Neural cell (in vitro differentiated cells): Measurements from ENCODE around the gene GPR152. TPM values are rescaled to one million over a fixed set of nuclear protein-coding genes. Genes with fewer than 3 reads are reported as not detected.

Source experiments
- H2AFZ ChIP-seq: fragments of 200-600, 300-800 bp; sonication (generic), shearing (Covaris generic); 2 replicates; pipeline ENCODE4 v1.6.0; 2014; ENCODE audit warnings: low read depth, mild to moderate bottlenecking, antibody characterized with exemption, low read length, moderate library complexity
- H3F3A ChIP-seq: fragments of 200-600 bp; shearing (Covaris generic); 2 replicates; pipeline ENCODE4 v1.6.1; 2016; ENCODE audit warnings: mild to moderate bottlenecking, moderate library complexity, mixed read lengths, antibody characterized with exemption, low read length; ENCODE audit not compliant: insufficient read depth, poor library complexity, severe bottlenecking
- H3K27ac ChIP-seq: fragments of 200-600, 300-800 bp; sonication (generic), shearing (Covaris generic); 2 replicates; pipeline ENCODE4 v1.5.1; 2014; ENCODE audit warnings: mild to moderate bottlenecking, low read length, moderate library complexity
- H3K27me3 ChIP-seq: fragments of 300-800, 200-600 bp; sonication (generic), shearing (Covaris generic); 2 replicates; pipeline ENCODE4 v1.6.0; 2014; ENCODE audit warnings: mild to moderate bottlenecking, low read depth, low read length, moderate library complexity; ENCODE audit not compliant: insufficient read depth
- H3K36me3 ChIP-seq: fragments of 300-800, 200-600 bp; sonication (generic), shearing (Covaris generic); 2 replicates; pipeline ENCODE4 v1.5.1; 2014; ENCODE audit warnings: mild to moderate bottlenecking, antibody characterized with exemption, low read length, moderate library complexity; ENCODE audit not compliant: insufficient read depth
- H3K4me2 ChIP-seq: fragments of 300-800, 200-600 bp; sonication (generic), shearing (Covaris generic); 2 replicates; pipeline ENCODE4 v1.6.0; 2014; ENCODE audit warnings: mild to moderate bottlenecking, low read length
- H3K4me3 ChIP-seq: fragments of 300-800, 200-600 bp; sonication (generic), shearing (Covaris generic); 2 replicates; pipeline ENCODE4 v1.5.1; 2014; ENCODE audit warnings: mild to moderate bottlenecking, low read length, moderate library complexity
- H3K79me2 ChIP-seq: fragments of 200-600 bp; shearing (Covaris generic); replicated peaks from 2 replicates; pipeline ENCODE4 v1.6.0; 2014; ENCODE audit warnings: mild to moderate bottlenecking, low read length, moderate library complexity; ENCODE audit not compliant: insufficient read depth
- H3K9ac ChIP-seq: fragments of 300-800, 200-600 bp; sonication (generic), shearing (Covaris generic); 2 replicates; pipeline ENCODE4 v1.6.1; 2016; ENCODE audit warnings: mild to moderate bottlenecking, low read length, mixed read lengths
- H3K9me2 ChIP-seq: fragments of 200-600 bp; shearing (Covaris generic); 2 replicates; pipeline ENCODE4 v1.6.1; 2016; ENCODE audit warnings: mild to moderate bottlenecking, low read length, mixed read lengths; ENCODE audit not compliant: insufficient read depth
- H3K9me3 ChIP-seq: fragments of 200-600, 300-800 bp; sonication (generic), shearing (Covaris generic); 2 replicates; pipeline ENCODE4 v1.6.1; 2016; ENCODE audit warnings: mild to moderate bottlenecking, mixed run types, low read length, moderate library complexity, mixed read lengths
- H4K20me1 ChIP-seq: fragments of 200-600 bp; shearing (Covaris generic); 2 replicates; pipeline ENCODE4 v1.6.1; 2016; ENCODE audit warnings: mild to moderate bottlenecking, mixed run types; ENCODE audit not compliant: insufficient read depth
- CTCF ChIP-seq: fragments of 450-650 bp; IDR thresholded peaks from 2 replicates; pipeline ENCODE4 v1.5.1; 2014; ENCODE audit warnings: antibody characterized with exemption, mild to moderate bottlenecking, moderate library complexity; ENCODE audit not compliant: poor library complexity, severe bottlenecking
- EP300 ChIP-seq: fragments of 450-650 bp; conservative IDR thresholded peaks from 2 replicates; pipeline ENCODE4 v1.6.1; 2014; ENCODE audit warnings: antibody characterized with exemption, mild to moderate bottlenecking, moderate library complexity; ENCODE audit not compliant: poor library complexity, severe bottlenecking
- EZH2 ChIP-seq: fragments of 200-600, 300-800 bp; shearing (Covaris generic), sonication (generic); IDR thresholded peaks from 2 replicates; pipeline ENCODE4 v1.6.1; 2014; ENCODE audit warnings: antibody characterized with exemption, low read length, borderline replicate concordance, mild to moderate bottlenecking; ENCODE audit not compliant: insufficient read depth, poor library complexity, severe bottlenecking
- MXI1 ChIP-seq: fragments of 450-650 bp; conservative IDR thresholded peaks from 2 replicates; pipeline ENCODE4 v1.6.1; 2014; ENCODE audit warnings: antibody characterized with exemption, mild to moderate bottlenecking; ENCODE audit not compliant: poor library complexity, severe bottlenecking
- POLR2AphosphoS5 ChIP-seq: IDR thresholded peaks from 2 replicates; pipeline ENCODE4 v1.6.1; 2012
- RAD21 ChIP-seq: fragments of 450-650 bp; conservative IDR thresholded peaks from 2 replicates; pipeline ENCODE4 v1.6.1; 2014; ENCODE audit warnings: antibody characterized with exemption, mild to moderate bottlenecking, moderate library complexity
- REST ChIP-seq: IDR thresholded peaks from 2 replicates; pipeline ENCODE4 v1.6.1; 2012; ENCODE audit warnings: borderline replicate concordance
- SMC3 ChIP-seq: fragments of 450-650 bp; conservative IDR thresholded peaks from 2 replicates; pipeline ENCODE4 v1.6.1; 2014; ENCODE audit warnings: antibody characterized with exemption, mild to moderate bottlenecking, moderate library complexity; ENCODE audit not compliant: poor library complexity
- TAF1 ChIP-seq: IDR thresholded peaks from 2 replicates; pipeline ENCODE4 v1.6.1; 2012; ENCODE audit warnings: low read depth
- polyA plus RNA-seq: library from polyadenylated mRNA; depleted of rRNA; stranded (reverse); fragments of >200 nt; gene quantifications from 2 replicates; pipeline ENCODE4 v1.2.3, GENCODE V29; 2014

GPR152 gene
- polyA plus RNA-seq, 1 donor from 2014 or later: not detected

GRCh38 chr11:67413266-67413849, 39.2 kb downstream of the GPR152 start:
- Histone ChIP-seq H3K9ac (no peak overlapping the region), H3K27me3 (peaks cover 23% of the 10 kb centered on the region), H3K4me3 (no peak overlapping the region), H3F3A (no peaks in the 10 kb centered on the region), H3K9me2 (no peaks in the 10 kb centered on the region), H4K20me1 (no peaks in the 10 kb centered on the region), H2AFZ (no peak overlapping the region), H3K4me2 (no peak overlapping the region), H3K79me2 (no peaks in the 10 kb centered on the region), H3K36me3 (no peaks in the 10 kb centered on the region), H3K27ac (no peak overlapping the region), H3K9me3 (no peaks in the 10 kb centered on the region)
- TF ChIP-seq EP300 (no peak), MXI1 (no peak), REST (no peak), POLR2AphosphoS5 (no peak), CTCF (no peak)

- H3K27me3 ChIP-seq: peaks cover 23% of the 10 kb centered on the region
- H4K20me1 ChIP-seq: no peaks in the 10 kb centered on the region
- H3K9me2 ChIP-seq: no peaks in the 10 kb centered on the region
- H3K79me2 ChIP-seq: no peaks in the 10 kb centered on the region
- no peak overlapping the region for H3K27ac ChIP-seq
- H3K9me3 ChIP-seq: no peaks in the 10 kb centered on the region
- no peak overlapping the region for H2AFZ ChIP-seq
- H3K4me3 ChIP-seq: no peak overlapping the region
- no peak overlapping the region for H3K9ac ChIP-seq
- TF ChIP-seq REST: no peak
- TF ChIP-seq MXI1: no peak
- TF ChIP-seq RAD21: no peak
- TF ChIP-seq POLR2AphosphoS5: no peak
- no peak for TF ChIP-seq SMC3
- no peak for TF ChIP-seq CTCF
- TF ChIP-seq EZH2: no peak
- no peak for TF ChIP-seq TAF1
- TF ChIP-seq EP300: no peak
- no peak overlapping the region for H3K4me2 ChIP-seq
- no peaks in the 10 kb centered on the region for H3F3A ChIP-seq
- no peaks in the 10 kb centered on the region for H3K36me3 ChIP-seq
Measured at GRCh38 chr11:67412495-67413179, 39.9 kb downstream of the GPR152 start.
